ENCODE results near the gene SHC2. TPM values are rescaled to one million over a fixed set of nuclear protein-coding genes. Genes with fewer than 3 reads are reported as not detected.

SHC2 gene
- total and polyA plus RNA-seq, 9 of the 15 experiments (the other 6 are each of a cell fraction or from before 2014, with no cell fraction given) = 0.14 to 0.36 (median 0.17) TPM; not detected in 5

DNA sequence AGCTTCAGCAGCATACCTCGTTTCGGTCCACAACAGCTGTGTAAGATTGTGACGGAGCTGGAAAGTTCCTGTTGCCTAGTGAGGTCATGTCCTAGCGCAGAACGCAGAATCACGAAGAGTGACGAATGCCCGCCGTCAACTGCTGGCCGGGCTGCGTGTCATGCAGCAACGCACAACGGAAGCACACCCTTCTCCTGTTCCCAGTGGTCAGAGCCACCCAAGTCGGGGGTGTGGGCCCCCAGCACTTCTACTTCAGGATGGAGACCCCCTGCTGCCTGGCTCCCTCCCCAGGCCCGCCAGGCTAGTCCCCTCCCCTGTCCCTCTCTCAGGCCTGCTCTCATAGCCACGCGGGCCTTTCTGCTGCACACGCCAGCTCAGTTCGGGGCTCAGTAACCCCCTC lies 77.8 kb downstream of the SHC2 start (continued):
- TF ChIP-seq, protein P1, sequence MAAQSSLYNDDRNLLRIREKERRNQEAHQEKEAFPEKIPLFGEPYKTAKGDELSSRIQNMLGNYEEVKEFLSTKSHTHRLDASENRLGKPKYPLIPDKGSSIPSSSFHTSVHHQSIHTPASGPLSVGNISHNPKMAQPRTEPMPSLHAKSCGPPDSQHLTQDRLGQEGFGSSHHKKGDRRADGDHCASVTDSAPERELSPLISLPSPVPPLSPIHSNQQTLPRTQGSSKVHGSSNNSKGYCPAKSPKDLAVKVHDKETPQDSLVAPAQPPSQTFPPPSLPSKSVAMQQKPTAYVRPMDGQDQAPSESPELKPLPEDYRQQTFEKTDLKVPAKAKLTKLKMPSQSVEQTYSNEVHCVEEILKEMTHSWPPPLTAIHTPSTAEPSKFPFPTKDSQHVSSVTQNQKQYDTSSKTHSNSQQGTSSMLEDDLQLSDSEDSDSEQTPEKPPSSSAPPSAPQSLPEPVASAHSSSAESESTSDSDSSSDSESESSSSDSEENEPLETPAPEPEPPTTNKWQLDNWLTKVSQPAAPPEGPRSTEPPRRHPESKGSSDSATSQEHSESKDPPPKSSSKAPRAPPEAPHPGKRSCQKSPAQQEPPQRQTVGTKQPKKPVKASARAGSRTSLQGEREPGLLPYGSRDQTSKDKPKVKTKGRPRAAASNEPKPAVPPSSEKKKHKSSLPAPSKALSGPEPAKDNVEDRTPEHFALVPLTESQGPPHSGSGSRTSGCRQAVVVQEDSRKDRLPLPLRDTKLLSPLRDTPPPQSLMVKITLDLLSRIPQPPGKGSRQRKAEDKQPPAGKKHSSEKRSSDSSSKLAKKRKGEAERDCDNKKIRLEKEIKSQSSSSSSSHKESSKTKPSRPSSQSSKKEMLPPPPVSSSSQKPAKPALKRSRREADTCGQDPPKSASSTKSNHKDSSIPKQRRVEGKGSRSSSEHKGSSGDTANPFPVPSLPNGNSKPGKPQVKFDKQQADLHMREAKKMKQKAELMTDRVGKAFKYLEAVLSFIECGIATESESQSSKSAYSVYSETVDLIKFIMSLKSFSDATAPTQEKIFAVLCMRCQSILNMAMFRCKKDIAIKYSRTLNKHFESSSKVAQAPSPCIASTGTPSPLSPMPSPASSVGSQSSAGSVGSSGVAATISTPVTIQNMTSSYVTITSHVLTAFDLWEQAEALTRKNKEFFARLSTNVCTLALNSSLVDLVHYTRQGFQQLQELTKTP (IDR thresholded peaks at IDR 0.05; ENCODE audit: low read depth in 1 of 2, partially characterized antibody in 2 of 2) = no peak
- TF ChIP-seq WHSC1 (IDR thresholded peaks at IDR 0.05; ENCODE audit: low read length) = no peak
- no peak for TF ChIP-seq MIER1 (IDR thresholded peaks at IDR 0.05; ENCODE audit: low read depth)
- no peak for TF ChIP-seq BRD4 (IDR thresholded peaks at IDR 0.05)
- no peak for TF ChIP-seq PURB (CRISPR knock-in tag; IDR thresholded peaks at IDR 0.05; ENCODE audit: low read depth)
- no peak for TF ChIP-seq SPI1 (IDR thresholded peaks at IDR 0.05; ENCODE audit: borderline replicate concordance, low read depth, low read length)
- TF ChIP-seq, protein P2, sequence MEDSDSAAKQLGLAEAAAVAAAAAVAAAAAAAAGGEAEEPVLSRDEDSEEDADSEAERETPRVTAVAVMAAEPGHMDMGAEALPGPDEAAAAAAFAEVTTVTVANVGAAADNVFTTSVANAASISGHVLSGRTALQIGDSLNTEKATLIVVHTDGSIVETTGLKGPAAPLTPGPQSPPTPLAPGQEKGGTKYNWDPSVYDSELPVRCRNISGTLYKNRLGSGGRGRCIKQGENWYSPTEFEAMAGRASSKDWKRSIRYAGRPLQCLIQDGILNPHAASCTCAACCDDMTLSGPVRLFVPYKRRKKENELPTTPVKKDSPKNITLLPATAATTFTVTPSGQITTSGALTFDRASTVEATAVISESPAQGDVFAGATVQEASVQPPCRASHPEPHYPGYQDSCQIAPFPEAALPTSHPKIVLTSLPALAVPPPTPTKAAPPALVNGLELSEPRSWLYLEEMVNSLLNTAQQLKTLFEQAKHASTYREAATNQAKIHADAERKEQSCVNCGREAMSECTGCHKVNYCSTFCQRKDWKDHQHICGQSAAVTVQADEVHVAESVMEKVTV (CRISPR knock-in tag; IDR thresholded peaks at IDR 0.05) = no peak
- TF ChIP-seq ATF1 (CRISPR knock-in tag; IDR thresholded peaks at IDR 0.05) = no peak
- TF ChIP-seq ATF1 (tag; IDR thresholded peaks at IDR 0.05) = peak; percentile 37; the same call in 1 of the 2 replicates
- TF ChIP-seq ZNF143 (CRISPR knock-in tag; IDR thresholded peaks at IDR 0.05) = no peak
- TF ChIP-seq CREM (IDR thresholded peaks at IDR 0.05; ENCODE audit: low read depth) = peak; percentile 84
- no peak for TF ChIP-seq SLC30A9 (CRISPR knock-in tag; IDR thresholded peaks at IDR 0.05)
- no peak for TF ChIP-seq ZNF23 (CRISPR knock-in tag; IDR thresholded peaks at IDR 0.05)
- peak; percentile 92 for TF ChIP-seq ZNF12 (CRISPR knock-in tag; IDR thresholded peaks at IDR 0.05)
- no peak for TF ChIP-seq POLR2G (IDR thresholded peaks at IDR 0.05; ENCODE audit: low read depth, low read length)
- no peak for TF ChIP-seq ETV6 (IDR thresholded peaks at IDR 0.05; ENCODE audit: borderline replicate concordance in 1 of 2, low read depth in 2 of 2, low read length in 1 of 2)
- no peak for TF ChIP-seq ETV6 (CRISPR knock-in tag; IDR thresholded peaks at IDR 0.05; ENCODE audit: borderline replicate concordance)
- TF ChIP-seq U2AF1 (optimal IDR thresholded peaks at IDR 0.05; ENCODE audit: low read depth, low read length) = no peak
- TF ChIP-seq, protein P3, sequence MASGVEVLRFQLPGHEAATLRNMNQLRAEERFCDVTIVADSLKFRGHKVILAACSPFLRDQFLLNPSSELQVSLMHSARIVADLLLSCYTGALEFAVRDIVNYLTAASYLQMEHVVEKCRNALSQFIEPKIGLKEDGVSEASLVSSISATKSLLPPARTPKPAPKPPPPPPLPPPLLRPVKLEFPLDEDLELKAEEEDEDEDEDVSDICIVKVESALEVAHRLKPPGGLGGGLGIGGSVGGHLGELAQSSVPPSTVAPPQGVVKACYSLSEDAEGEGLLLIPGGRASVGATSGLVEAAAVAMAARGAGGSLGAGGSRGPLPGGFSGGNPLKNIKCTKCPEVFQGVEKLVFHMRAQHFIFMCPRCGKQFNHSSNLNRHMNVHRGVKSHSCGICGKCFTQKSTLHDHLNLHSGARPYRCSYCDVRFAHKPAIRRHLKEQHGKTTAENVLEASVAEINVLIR (CRISPR knock-in tag; IDR thresholded peaks at IDR 0.05) = 0 out of 2 replicates have a peak, but pooled peaks have one; percentile 44
- TF ChIP-seq ZNF324 (CRISPR knock-in tag; IDR thresholded peaks at IDR 0.05) = no peak
- no peak for TF ChIP-seq ZNF780A (CRISPR knock-in tag; IDR thresholded peaks at IDR 0.05)
- TF ChIP-seq, protein P4, sequence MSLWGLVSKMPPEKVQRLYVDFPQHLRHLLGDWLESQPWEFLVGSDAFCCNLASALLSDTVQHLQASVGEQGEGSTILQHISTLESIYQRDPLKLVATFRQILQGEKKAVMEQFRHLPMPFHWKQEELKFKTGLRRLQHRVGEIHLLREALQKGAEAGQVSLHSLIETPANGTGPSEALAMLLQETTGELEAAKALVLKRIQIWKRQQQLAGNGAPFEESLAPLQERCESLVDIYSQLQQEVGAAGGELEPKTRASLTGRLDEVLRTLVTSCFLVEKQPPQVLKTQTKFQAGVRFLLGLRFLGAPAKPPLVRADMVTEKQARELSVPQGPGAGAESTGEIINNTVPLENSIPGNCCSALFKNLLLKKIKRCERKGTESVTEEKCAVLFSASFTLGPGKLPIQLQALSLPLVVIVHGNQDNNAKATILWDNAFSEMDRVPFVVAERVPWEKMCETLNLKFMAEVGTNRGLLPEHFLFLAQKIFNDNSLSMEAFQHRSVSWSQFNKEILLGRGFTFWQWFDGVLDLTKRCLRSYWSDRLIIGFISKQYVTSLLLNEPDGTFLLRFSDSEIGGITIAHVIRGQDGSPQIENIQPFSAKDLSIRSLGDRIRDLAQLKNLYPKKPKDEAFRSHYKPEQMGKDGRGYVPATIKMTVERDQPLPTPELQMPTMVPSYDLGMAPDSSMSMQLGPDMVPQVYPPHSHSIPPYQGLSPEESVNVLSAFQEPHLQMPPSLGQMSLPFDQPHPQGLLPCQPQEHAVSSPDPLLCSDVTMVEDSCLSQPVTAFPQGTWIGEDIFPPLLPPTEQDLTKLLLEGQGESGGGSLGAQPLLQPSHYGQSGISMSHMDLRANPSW (CRISPR knock-in tag; IDR thresholded peaks at IDR 0.05) = no peak

Measured in K562 (cell line).